GM04504 (cell line): ENCODE measurements around the gene PTPRN2.
"Not testable (repeated sequence)": the region's sequence is repeated elsewhere in the genome, so short reads cannot be mapped to it uniquely, and the experiment has no call there.

Source experiments
- DNase-seq: peaks from one replicate; pipeline ENCODE4 v3.0.0-alpha.2; 2012; ENCODE audit warnings: low read depth

Gene PTPRN2

DNA sequence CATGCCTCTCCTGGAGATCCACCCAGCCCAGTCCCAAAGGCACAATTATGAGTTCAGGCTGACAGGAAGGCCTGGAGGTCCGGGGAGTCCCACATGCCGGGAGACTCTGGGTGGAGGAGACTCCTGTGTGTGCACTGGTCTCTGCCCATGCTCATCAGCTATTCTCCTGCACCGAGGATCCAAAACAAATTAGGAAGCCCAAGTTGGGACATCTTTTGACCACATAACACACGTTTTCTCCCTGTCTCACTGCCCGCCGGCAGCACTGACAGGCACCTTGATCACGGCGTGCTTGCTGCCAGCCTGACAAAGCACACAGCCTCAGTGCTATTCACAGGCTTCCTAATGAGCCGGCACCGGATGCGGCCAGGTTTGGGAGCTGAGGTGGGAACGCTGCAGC is 412.7 kb downstream of the PTPRN2 start:
- DNase-seq = no peak

- DNase-seq = no peak
Observed at GRCh38 chr7:158167373-158167772, 420.2 kb downstream of the PTPRN2 start.

DNA sequence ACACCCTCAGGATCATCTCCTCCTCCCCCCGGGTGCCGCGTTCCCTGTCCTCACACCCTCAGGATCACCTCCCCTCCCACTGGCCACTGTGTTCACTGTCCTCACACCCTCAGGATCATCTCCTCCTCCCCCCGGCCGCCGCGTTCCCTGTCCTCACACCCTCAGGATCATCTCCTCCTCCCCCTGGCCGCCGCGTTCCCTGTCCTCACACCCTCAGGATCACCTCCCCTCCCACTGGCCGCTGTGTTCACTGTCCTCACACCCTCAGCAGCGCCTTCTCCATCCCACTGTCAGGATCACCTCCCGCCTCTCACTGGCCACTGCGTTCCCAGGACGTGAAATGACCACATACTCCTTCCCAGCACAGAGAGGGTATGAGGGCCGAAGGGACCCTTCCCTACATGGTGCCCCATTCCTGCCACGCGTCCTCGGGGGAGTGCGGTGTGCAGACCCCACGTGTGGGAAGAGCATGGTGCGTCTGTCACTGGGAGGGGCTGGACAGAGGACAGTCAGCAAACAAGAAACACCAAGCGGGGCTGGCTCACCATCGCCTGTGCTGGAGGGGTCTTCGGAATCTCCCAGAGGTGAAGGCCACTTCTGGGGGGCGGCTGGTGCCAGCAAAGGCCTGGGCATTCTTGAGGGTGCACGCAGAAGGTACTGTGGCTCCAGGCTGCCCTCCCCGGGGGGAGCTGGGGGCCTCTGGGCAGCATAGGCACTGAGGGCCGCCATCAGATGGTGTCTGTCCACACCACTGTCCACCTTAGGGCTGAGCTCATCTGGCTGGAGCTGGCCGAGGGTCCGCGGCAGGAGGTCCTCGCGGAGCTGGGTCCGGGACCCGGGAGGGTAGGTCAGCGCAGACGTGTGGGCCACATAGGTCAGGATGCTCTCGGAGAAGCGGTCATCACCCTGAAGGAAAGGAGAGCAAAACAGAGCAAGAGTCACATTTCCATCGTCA is 421.0 kb downstream of the PTPRN2 start:
- DNase-seq = no peak

- DNase-seq = no peak
Observed at GRCh38 chr7:158165711-158166110, 421.9 kb downstream of the PTPRN2 start.

DNA sequence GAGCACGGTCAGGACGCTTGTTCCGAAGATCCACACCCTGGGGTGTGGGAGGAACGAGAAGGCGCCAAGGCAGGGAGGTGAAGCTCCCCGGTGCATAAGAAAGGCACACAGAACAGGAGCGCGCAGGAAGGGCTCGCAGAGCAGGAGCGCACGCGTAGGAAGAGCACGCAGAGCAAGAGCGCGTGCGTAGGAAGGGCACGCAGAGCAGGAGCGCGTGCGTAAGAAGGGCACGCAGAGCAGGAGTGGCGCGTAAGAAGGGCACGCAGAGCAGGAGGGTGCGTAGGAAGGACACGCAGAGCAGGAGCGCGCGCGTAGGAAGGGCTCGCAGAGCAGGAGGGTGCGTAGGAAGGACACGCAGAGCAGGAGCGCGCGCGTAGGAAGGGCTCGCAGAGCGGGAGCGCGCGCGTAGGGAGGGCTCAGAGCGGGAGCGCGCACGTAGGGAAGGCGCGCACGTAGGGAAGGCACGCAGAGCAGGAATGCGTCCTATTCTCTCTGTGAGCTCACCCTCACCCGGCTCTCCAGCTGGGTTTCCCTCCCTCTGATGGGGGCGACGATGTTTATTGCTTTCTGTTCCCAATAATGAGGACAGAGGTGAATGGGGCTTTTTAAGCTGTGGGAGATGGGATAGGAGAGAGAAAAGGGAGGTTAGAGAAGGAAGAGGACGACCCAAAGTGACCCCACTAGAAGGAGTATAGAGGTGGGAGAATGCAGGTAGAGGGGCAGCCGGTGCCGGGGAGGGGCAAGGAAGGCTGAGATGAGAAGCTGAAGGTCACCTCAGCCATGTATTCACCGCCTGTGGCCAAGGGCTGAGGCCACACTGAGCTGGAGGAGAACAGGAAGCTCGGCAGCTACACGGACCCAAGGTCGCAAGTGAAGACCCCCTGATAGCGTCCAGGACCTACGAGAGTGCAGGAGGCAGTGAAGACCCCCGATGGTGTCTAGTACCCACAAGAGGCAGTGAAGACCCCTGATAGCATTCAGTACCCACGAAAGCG is 423.2 kb downstream of the PTPRN2 start:
- DNase-seq = no peak

DNA sequence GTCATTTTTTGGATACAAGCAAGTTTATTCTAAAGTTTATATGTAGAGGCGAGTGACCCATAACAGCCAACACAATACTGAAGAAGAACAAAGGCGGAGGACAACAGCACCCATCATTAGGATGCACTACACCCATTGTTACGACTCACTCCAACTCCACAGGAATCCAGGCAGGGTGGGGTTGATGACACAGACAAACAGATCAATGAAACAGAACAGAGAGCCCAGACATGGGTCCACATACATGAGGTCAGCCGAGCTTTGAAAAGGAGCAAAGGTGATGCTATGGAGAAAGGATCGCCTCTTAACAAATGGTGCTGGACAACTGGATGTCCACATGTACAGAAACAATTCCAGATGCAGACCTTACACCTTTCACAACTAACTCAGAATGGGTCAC is 426.4 kb downstream of the PTPRN2 start:
- no peak for DNase-seq

- no peak for DNase-seq
Observed at GRCh38 chr7:158160199-158160598, 427.4 kb downstream of the PTPRN2 start.

- DNase-seq = no peak
Observed at GRCh38 chr7:158157460-158157859, 430.2 kb downstream of the PTPRN2 start.

DNA sequence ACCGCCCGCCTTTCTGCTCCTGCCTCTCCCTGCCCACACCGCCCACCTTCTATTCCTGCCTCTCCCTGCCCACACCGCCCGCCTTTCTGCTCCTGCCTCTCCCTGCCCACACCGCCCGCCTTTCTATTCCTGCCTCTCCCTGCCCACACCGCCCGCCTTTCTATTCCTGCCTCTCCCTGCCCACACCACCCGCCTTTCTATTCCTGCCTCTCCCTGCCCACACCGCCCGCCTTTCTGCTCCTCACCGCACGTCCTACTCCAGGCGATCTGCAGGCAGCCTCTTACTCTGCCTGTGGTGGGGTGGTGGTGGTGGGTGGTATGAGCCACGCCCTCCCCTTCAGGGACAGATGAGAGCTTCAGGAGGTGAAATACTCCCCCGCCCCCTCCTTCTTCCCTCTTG is 436.4 kb downstream of the PTPRN2 start:
- not testable (repeated sequence) for DNase-seq

GRCh38 chr7:158150234-158150633 is 437.4 kb downstream of the PTPRN2 start:
- no peak for DNase-seq

- not testable (repeated sequence) for DNase-seq
Observed at GRCh38 chr7:158147431-158147830, 440.2 kb downstream of the PTPRN2 start.

- DNase-seq = no peak
Observed at GRCh38 chr7:158145370-158145769, 442.3 kb downstream of the PTPRN2 start.

GRCh38 chr7:158143196-158144120 is 444.2 kb downstream of the PTPRN2 start:
- no peak for DNase-seq

GRCh38 chr7:158142657-158143056 is 445.0 kb downstream of the PTPRN2 start:
- DNase-seq = no peak

GRCh38 chr7:158141806-158142518 is 445.7 kb downstream of the PTPRN2 start:
- no peak for DNase-seq

- DNase-seq = no peak
Observed at GRCh38 chr7:158141221-158141582, 446.4 kb downstream of the PTPRN2 start.

- no peak for DNase-seq
Observed at GRCh38 chr7:158140538-158141220, 446.9 kb downstream of the PTPRN2 start.

GRCh38 chr7:158139499-158139898 is 448.1 kb downstream of the PTPRN2 start:
- DNase-seq = no peak

DNA sequence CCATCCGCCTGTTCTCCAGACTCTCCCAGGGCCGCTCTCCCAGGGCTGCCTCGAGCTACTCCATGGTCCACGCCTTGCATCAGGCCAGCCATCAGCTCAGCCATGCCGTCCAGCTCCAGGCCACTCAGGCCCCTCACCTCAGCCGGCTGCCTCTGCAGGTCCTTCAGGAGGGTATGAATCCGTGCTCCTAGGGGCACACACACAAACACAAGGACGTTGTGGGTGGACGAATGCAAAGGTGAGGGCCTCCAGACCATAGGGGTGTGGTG is 449.4 kb downstream of the PTPRN2 start:
- DNase-seq = no peak

DNA sequence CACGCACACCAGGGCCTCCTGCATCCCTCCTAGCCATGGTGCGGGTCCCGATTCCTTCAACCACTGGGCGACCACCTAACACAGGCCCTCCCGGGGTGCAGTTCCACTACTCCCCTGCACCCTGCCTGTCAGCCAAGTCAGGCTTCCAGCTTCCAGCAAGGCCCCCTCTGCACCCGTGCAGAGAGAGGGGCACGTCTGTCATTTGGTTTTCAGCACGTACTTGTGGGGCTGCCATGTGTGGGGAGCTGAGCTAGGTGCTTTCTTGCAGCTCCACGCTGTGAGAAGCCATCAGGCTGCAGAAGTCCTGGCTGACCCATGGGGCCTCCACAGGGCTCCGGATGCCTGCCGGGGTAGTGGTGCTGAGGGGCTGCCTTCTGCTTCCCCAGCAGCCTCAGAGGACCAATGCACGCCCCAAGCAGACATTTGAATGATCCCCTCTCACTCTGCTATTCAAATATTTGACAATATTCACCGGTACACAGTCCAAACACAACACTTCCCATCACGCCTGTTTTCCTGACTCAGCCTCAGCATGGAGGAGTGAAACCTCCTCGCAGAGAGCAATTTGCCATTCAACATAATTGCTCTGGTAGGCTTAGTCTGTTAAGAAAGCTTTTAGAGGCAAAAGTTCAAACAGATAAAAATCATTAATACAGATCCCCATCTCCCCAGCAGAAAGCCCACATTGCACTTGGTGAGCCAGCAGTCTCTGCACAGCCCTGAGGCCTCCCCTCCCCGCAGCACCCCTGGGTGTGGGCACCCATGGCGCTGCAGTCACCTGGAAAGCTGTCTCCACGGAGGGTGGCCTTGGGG is 449.9 kb downstream of the PTPRN2 start:
- no peak for DNase-seq
